H1 (cell line): ENCODE data around the gene PDZRN4. TPM values are rescaled to one million over a fixed set of nuclear protein-coding genes. Genes with fewer than 3 reads are reported as not detected.

Source experiments
- CTCF ChIA-PET: fragments of 300-600 bp; sonication (Branson Sonifier 250); formaldehyde crosslinking; loops from one replicate; lab custom pipeline; 2021; ENCODE audit not compliant: partially characterized antibody; lab: Charles Lee
- POLR2A ChIA-PET: fragments of 300-600 bp; sonication (Branson Sonifier 250); formaldehyde crosslinking; loops from one replicate; lab custom pipeline; 2021; ENCODE audit warnings: inconsistent platforms; ENCODE audit not compliant: partially characterized antibody; lab: Charles Lee
- DNase-seq, 2 experiments: peaks; one replicate each; pipeline versions ENCODE4 v3.0.0 to v3.0.0-alpha.2; 2010 to 2022; ENCODE audit warnings: low spot score in 2 of 2, low read depth in 1 of 2, mixed read lengths in 1 of 2
- FAIRE-seq: peaks from 2 replicates; lab custom pipeline; 2011; peaks lifted over from hg19 to GRCh38; lab: Jason Lieb, UNC
- H2AFZ ChIP-seq: 2 replicates; pipeline ENCODE4 v1.8.1; 2012; ENCODE audit warnings: low read length, inconsistent platforms
- H2AK5ac ChIP-seq: 2 replicates; pipeline ENCODE4 v1.6.1; 2013; ENCODE audit warnings: low read depth, low read length
- H2BK120ac ChIP-seq: replicated peaks from 2 replicates; pipeline ENCODE3; 2013; ENCODE audit warnings: low read depth, low read length, inconsistent platforms
- H2BK12ac ChIP-seq: 2 replicates; pipeline ENCODE4 v1.6.1; 2013; ENCODE audit warnings: low read depth, low read length
- H2BK15ac ChIP-seq: 2 replicates; pipeline ENCODE4 v1.6.1; 2013; ENCODE audit warnings: low read length
- H2BK20ac ChIP-seq: 2 replicates; pipeline ENCODE4 v1.6.1; 2013; ENCODE audit warnings: low read length
- H2BK5ac ChIP-seq: 2 replicates; pipeline ENCODE4 v1.6.1; 2013; ENCODE audit warnings: low read depth, low read length
- H3K14ac ChIP-seq: 2 replicates; pipeline ENCODE4 v1.6.1; 2013; ENCODE audit warnings: inconsistent platforms; ENCODE audit not compliant: insufficient read length
- H3K18ac ChIP-seq: 2 replicates; pipeline ENCODE4 v1.6.1; 2013; ENCODE audit warnings: low read length; ENCODE audit errors: extremely low read depth
- H3K23ac ChIP-seq: 2 replicates; pipeline ENCODE4 v1.6.1; 2013; ENCODE audit warnings: inconsistent platforms; ENCODE audit not compliant: insufficient read length
- H3K23me2 ChIP-seq: 2 replicates; pipeline ENCODE4 v1.6.1; 2013; ENCODE audit warnings: low read depth, low read length
- H3K27ac ChIP-seq: 2 replicates; pipeline ENCODE4 v1.6.1; 2011; ENCODE audit warnings: low read depth, low read length, inconsistent platforms
- H3K27me3 ChIP-seq, 4 experiments: replicated peaks in 1 of 4; 1 replicate in 1 of 4; 2 replicates in 3 of 4; pipeline versions ENCODE4 v1.6.1 to v1.8.1; 2011 to 2013; ENCODE audit warnings: low read length in 3 of 4, mild to moderate bottlenecking in 3 of 4, inconsistent platforms in 2 of 4, mixed read lengths in 2 of 4, moderate library complexity in 1 of 4; ENCODE audit not compliant: control insufficient read depth in 3 of 4, insufficient read depth in 3 of 4; ENCODE audit errors: extremely low read depth in 1 of 4
- H3K36me3 ChIP-seq, 4 experiments: 2 replicates each; pipeline versions ENCODE4 v1.6.1 to v1.8.1; 2011 to 2013; ENCODE audit warnings: mild to moderate bottlenecking in 4 of 4, low read length in 3 of 4, moderate library complexity in 2 of 4, control low read depth in 1 of 4, inconsistent platforms in 1 of 4; ENCODE audit not compliant: insufficient read depth in 4 of 4, control insufficient read depth in 2 of 4
- H3K4ac ChIP-seq: replicated peaks from 2 replicates; pipeline ENCODE3; 2013; ENCODE audit warnings: low read length, low read depth, mixed read lengths, inconsistent platforms; ENCODE audit not compliant: insufficient read length
- H3K4me1 ChIP-seq, 4 experiments: replicated peaks in 1 of 4; 1 replicate in 1 of 4; 2 replicates in 3 of 4; pipeline versions ENCODE4 v1.6.1 to v1.8.1; 2011 to 2013; ENCODE audit warnings: low read length in 3 of 4, inconsistent platforms in 2 of 4, mixed read lengths in 1 of 4; ENCODE audit not compliant: insufficient read depth in 4 of 4, control insufficient read depth in 3 of 4
- H3K4me2 ChIP-seq, 2 experiments: 2 replicates each; pipeline versions ENCODE4 v1.6.1 to v1.8.1; 2011 to 2013; ENCODE audit warnings: low read depth in 2 of 2, low read length in 2 of 2, control low read depth in 1 of 2, inconsistent platforms in 1 of 2, mild to moderate bottlenecking in 1 of 2; ENCODE audit not compliant: insufficient read depth in 1 of 2
- H3K4me3 ChIP-seq, 4 experiments: fragments of 200-600, 300-600 bp in 1 of 4; sonication (generic), shearing (Covaris generic), sonication (Bioruptor Twin) in 1 of 4; 2 replicates each; pipeline versions ENCODE4 v1.5.1 to v1.8.1; 2011 to 2016; ENCODE audit warnings: low read length in 4 of 4, low read depth in 3 of 4, control low read depth in 2 of 4, inconsistent platforms in 2 of 4, mild to moderate bottlenecking in 2 of 4, mixed read lengths in 1 of 4, moderate library complexity in 1 of 4; ENCODE audit not compliant: insufficient read depth in 2 of 4; ENCODE audit errors: extremely low read depth in 1 of 4
- H3K56ac ChIP-seq: replicated peaks from 2 replicates; pipeline ENCODE3; 2013; ENCODE audit warnings: low read depth, mild to moderate bottlenecking, mixed read lengths, low read length, inconsistent platforms; ENCODE audit not compliant: insufficient read length
- H3K79me1 ChIP-seq: 2 replicates; pipeline ENCODE4 v1.6.1; 2013; ENCODE audit warnings: low read depth, low read length, control low read depth
- H3K79me2 ChIP-seq, 2 experiments: 2 replicates each; pipeline versions ENCODE4 v1.6.1 to v1.8.1; 2012 to 2013; ENCODE audit warnings: low read length in 2 of 2, mild to moderate bottlenecking in 2 of 2, inconsistent platforms in 1 of 2; ENCODE audit not compliant: insufficient read depth in 2 of 2, control insufficient read depth in 1 of 2
- H3K9ac ChIP-seq, 4 experiments: replicated peaks in 1 of 4; 1 replicate in 1 of 4; 2 replicates in 3 of 4; pipeline versions ENCODE4 v1.6.1 to v1.8.1; 2011 to 2013; ENCODE audit warnings: low read depth in 3 of 4, low read length in 3 of 4, control low read depth in 2 of 4, mild to moderate bottlenecking in 2 of 4, moderate library complexity in 2 of 4, inconsistent platforms in 1 of 4; ENCODE audit errors: extremely low read depth in 1 of 4
- H3K9me3 ChIP-seq, 2 experiments: 2 replicates each; pipeline versions ENCODE4 v1.6.1 to v1.8.1; 2012 to 2013; ENCODE audit warnings: mild to moderate bottlenecking in 2 of 2, moderate library complexity in 2 of 2, control low read depth in 1 of 2, inconsistent platforms in 1 of 2, low read depth in 1 of 2, low read length in 1 of 2, mixed read lengths in 1 of 2; ENCODE audit not compliant: insufficient read depth in 2 of 2
- H4K20me1 ChIP-seq, 2 experiments: replicated peaks in 1 of 2; 2 replicates each; pipeline versions ENCODE3 to v1.8.1; 2011 to 2013; ENCODE audit warnings: inconsistent platforms in 2 of 2, low read length in 2 of 2, mild to moderate bottlenecking in 1 of 2; ENCODE audit not compliant: insufficient read depth in 2 of 2, control insufficient read depth in 1 of 2
- H4K5ac ChIP-seq: 2 replicates; pipeline ENCODE4 v1.6.1; 2013; ENCODE audit warnings: low read length, low read depth, mixed read lengths, inconsistent platforms; ENCODE audit not compliant: insufficient read length
- H4K8ac ChIP-seq: 2 replicates; pipeline ENCODE4 v1.8.0; 2013; ENCODE audit warnings: mild to moderate bottlenecking, moderate library complexity, low read length, inconsistent platforms; ENCODE audit not compliant: insufficient read depth; ENCODE audit errors: extremely low read depth
- H4K91ac ChIP-seq: replicated peaks from 2 replicates; pipeline ENCODE3; 2013; ENCODE audit warnings: low read length, mixed read lengths, inconsistent platforms; ENCODE audit not compliant: insufficient read length
- ASH2L ChIP-seq: fragments of 200-600, 300-600 bp; sonication (generic); IDR thresholded peaks from one replicate; pipeline ENCODE4 v1.7.1; 2017; ENCODE audit warnings: low read length
- CBX5 ChIP-seq: fragments of 300-800, 300-1000 bp; sonication (generic); IDR thresholded peaks from 2 replicates; pipeline ENCODE4 v1.7.1; 2016; ENCODE audit warnings: antibody characterized with exemption, low read length, low read depth
- EGR1 ChIP-seq: IDR thresholded peaks from 2 replicates; pipeline ENCODE4 v1.6.1; 2011; ENCODE audit warnings: low read depth, low read length, borderline replicate concordance
- EZH2 ChIP-seq: fragments of 200-600 bp; sonication (generic); IDR thresholded peaks from 2 replicates; pipeline ENCODE4 v1.7.1; 2012; ENCODE audit warnings: low read depth, mild to moderate bottlenecking, moderate library complexity, low read length, inconsistent platforms; ENCODE audit not compliant: severe bottlenecking
- GTF2F1 ChIP-seq: IDR thresholded peaks from 2 replicates; pipeline ENCODE4 v1.6.1; 2012; ENCODE audit warnings: low read depth, low read length, improper control_type of control experiment, borderline replicate concordance
- KDM4A ChIP-seq: IDR thresholded peaks from one replicate; pipeline ENCODE4 v1.7.1; 2012; ENCODE audit warnings: low read depth, mild to moderate bottlenecking, moderate library complexity, low read length, inconsistent platforms; ENCODE audit not compliant: severe bottlenecking
- KDM5A ChIP-seq: fragments of 200-600 bp; IDR thresholded peaks from 2 replicates; pipeline ENCODE4 v1.7.1; 2012; ENCODE audit warnings: mild to moderate bottlenecking, low read length, inconsistent platforms, mixed read lengths
- POU5F1 ChIP-seq: IDR thresholded peaks from 2 replicates; pipeline ENCODE4 v1.6.1; 2011; ENCODE audit warnings: low read depth, mild to moderate bottlenecking, low read length, moderate library complexity
- SAP30 ChIP-seq: fragments of 300-600 bp; sonication (generic); IDR thresholded peaks from 2 replicates; pipeline ENCODE4 v1.7.1; 2012; ENCODE audit warnings: low read length, moderate library complexity, mild to moderate bottlenecking, inconsistent platforms; ENCODE audit not compliant: insufficient read depth, insufficient replicate concordance
- SIRT6 ChIP-seq: IDR thresholded peaks from one replicate; pipeline ENCODE4 v1.7.1; 2012; ENCODE audit warnings: low read length, inconsistent platforms
- SP1 ChIP-seq: IDR thresholded peaks from 2 replicates; pipeline ENCODE4 v1.6.1; 2011; ENCODE audit warnings: low read depth, low read length
- WGBS, 2 experiments: shearing (Covaris generic) in 1 of 2; methylation state at CpG; one replicate each; pipeline versions ENCODE4 v1.1.6 to v1.1.7; 2013 to 2015; ENCODE audit warnings: low lambda C conversion rate in 2 of 2, mixed read lengths in 2 of 2, inconsistent platforms in 1 of 2, low coverage in 1 of 2, missing lambda C conversion rate in 1 of 2; ENCODE audit not compliant: insufficient replicate concordance in 2 of 2, insufficient coverage in 1 of 2, insufficient read length in 1 of 2; ENCODE audit errors: extremely low coverage in 1 of 2, missing lambda C conversion rate in 1 of 2; 5-methylcytosine and 5-hydroxymethylcytosine counted together
- polyA plus RNA-seq, 7 experiments: library from polyadenylated mRNA; depleted of rRNA in 3 of 7; stranded (reverse) in 5 of 7; unstranded in 2 of 7; fragments of >200 nt in 5 of 7; fragments of 200-250 nt in 2 of 7; gene quantifications; 1 replicate in 5 of 7; 2 replicates in 1 of 7; 4 replicates in 1 of 7; pipeline versions ENCODE4 v1.2.1 to v1.2.3, GENCODE V29; 2011 to 2013; ENCODE audit warnings: missing spikeins in 2 of 7, mixed read lengths in 2 of 7
- total RNA-seq: library from RNA; stranded (reverse); fragmentation: NEBNext Ultra II Directional; extraction: Animal tissue kit (Norgen Biotek cat#: 25700); gene quantifications from 2 replicates; pipeline ENCODE4 v1.2.1, GENCODE V29; 2021

PDZRN4 gene
- total and polyA plus RNA-seq, 2 of the 8 experiments (the other 6 are each of a cell fraction or from before 2014, with no cell fraction given), result not detected

- Histone ChIP-seq H2BK120ac (no peak overlapping the region), H3K36me3 (no peaks in the 10 kb centered on the region), H4K8ac (no peak overlapping the region), H2AK5ac (no peak overlapping the region), H3K23ac (no peak overlapping the region), H3K56ac (no peak overlapping the region), H3K79me1 (no peaks in the 10 kb centered on the region), H3K4ac (no peak overlapping the region), H4K5ac (no peak overlapping the region), H4K20me1 (no peaks in the 10 kb centered on the region), H3K79me2 (no peaks in the 10 kb centered on the region), H3K9me3 (no peaks in the 10 kb centered on the region), H2BK5ac (no peak overlapping the region), H3K4me2 (no peak overlapping the region), H4K91ac (no peak overlapping the region), H2BK12ac (no peak overlapping the region), H2BK20ac (no peak overlapping the region), H3K4me3 (no peak overlapping the region), H3K14ac (no peak overlapping the region), H3K4me1 (no peaks in the 10 kb centered on the region), H3K23me2 (no peaks in the 10 kb centered on the region), H3K18ac (no peak overlapping the region), H2AFZ (no peak overlapping the region), H3K27me3 (no peaks in the 10 kb centered on the region; a peak in 1 of 7 replicates), H3K27ac (no peak overlapping the region), H2BK15ac (no peak overlapping the region), H3K9ac (no peak overlapping the region)
- FAIRE-seq (no peak), DNase-seq (no peak)
- WGBS, 2 experiments, result 100% methylated on average over 1 of the region's 1 CpG; no CpG with 5 or more reads in 1 of the 2 experiments
- POLR2A ChIA-PET, result no interaction called here
- TF ChIP-seq SAP30 (no peak), POU5F1 (no peak), GTF2F1 (no peak), EGR1 (no peak), SP1 (no peak), EZH2 (no peak), CBX5 (no peak), KDM4A (no peak), SIRT6 (no peak), KDM5A (no peak), ASH2L (no peak)
- CTCF ChIA-PET, result interaction anchor here (1.3 kb wide), 1 partner anchor 22 kb away, joined by 4 read pairs; no protein-coding TSS in a partner anchor
Measured at GRCh38 chr12:41167701-41168100, 20.4 kb upstream of the PDZRN4 start.
